HG03354 (cell line): Measurements from ENCODE around the gene EFL1.
"Not testable (repeated sequence)": the region's sequence is repeated elsewhere in the genome, so short reads cannot be mapped to it uniquely, and the experiment has no call there.

Experiments used
- ATAC-seq: cut with Tn5 transposase; IDR thresholded peaks from one replicate; pipeline ENCODE4 v1.9.1; 2021; ENCODE audit warnings: mild to moderate bottlenecking; ENCODE audit not compliant: unreplicated experiment, poor library complexity, severe bottlenecking

Gene EFL1

GRCh38 chr15:82284381-82284780 lies 21.8 kb upstream of the EFL1 start:
- ATAC-seq = not testable (repeated sequence)

GRCh38 chr15:82282386-82282785 lies 19.9 kb upstream of the EFL1 start:
- not testable (repeated sequence) for ATAC-seq

GRCh38 chr15:82281276-82281675 lies 18.7 kb upstream of the EFL1 start:
- not testable (repeated sequence) for ATAC-seq

- ATAC-seq = no peak
These were observed 12.9 kb upstream of the EFL1 start for GRCh38 chr15:82275410-82275809.

- no peak for ATAC-seq
These were observed 9.6 kb upstream of the EFL1 start for GRCh38 chr15:82272154-82272553.

GRCh38 chr15:82268454-82268853 lies 5.9 kb upstream of the EFL1 start:
- not testable (repeated sequence) for ATAC-seq

GRCh38 chr15:82267137-82267536 lies 4.6 kb upstream of the EFL1 start:
- not testable (repeated sequence) for ATAC-seq

GRCh38 chr15:82263350-82263749 lies 816 bp upstream of the EFL1 start:
- no peak for ATAC-seq

- peak; percentile 32 for ATAC-seq
These were observed 740 bp downstream of the EFL1 start for GRCh38 chr15:82261566-82262421.

- ATAC-seq = not testable (repeated sequence)
These were observed 14.3 kb downstream of the EFL1 start for GRCh38 chr15:82248261-82248660.

GRCh38 chr15:82245956-82246355 lies 16.6 kb downstream of the EFL1 start:
- not testable (repeated sequence) for ATAC-seq

- ATAC-seq = not testable (repeated sequence)
These were observed 18.9 kb downstream of the EFL1 start for GRCh38 chr15:82243644-82244043.

- not testable (repeated sequence) for ATAC-seq
These were observed 20.6 kb downstream of the EFL1 start for GRCh38 chr15:82241836-82242499.

GRCh38 chr15:82239685-82240391 lies 22.7 kb downstream of the EFL1 start:
- ATAC-seq = no peak

GRCh38 chr15:82237944-82238534 lies 24.5 kb downstream of the EFL1 start:
- ATAC-seq = not testable (repeated sequence)

- no peak for ATAC-seq
These were observed 30.7 kb downstream of the EFL1 start for GRCh38 chr15:82231842-82232241.

- no peak for ATAC-seq
These were observed 31.3 kb downstream of the EFL1 start for GRCh38 chr15:82231233-82231632.

GRCh38 chr15:82228750-82229149 lies 33.8 kb downstream of the EFL1 start:
- no peak for ATAC-seq

- ATAC-seq = not testable (repeated sequence)
These were observed 41.0 kb downstream of the EFL1 start for GRCh38 chr15:82221535-82221934.

GRCh38 chr15:82216092-82216491 lies 46.4 kb downstream of the EFL1 start:
- ATAC-seq = not testable (repeated sequence)
